Upper lobe of left lung (tissue), 4 donors: ENCODE results near the gene ARPP21.

ENCODE experiments used
- POLR2AphosphoS5 ChIP-seq, 2 donors: sonication (generic); formaldehyde crosslinking; IDR thresholded peaks; one replicate each; pipeline ENCODE4 v1.5.1; 2017; ENCODE audit warnings: antibody characterized with exemption in 2 of 2
- TF ChIP-seq, protein P1 (sequence below), 6 experiments: fragments of 450-650 bp in 4 of 6; fragments of 200-600 bp in 2 of 6; sonication (generic) in 2 of 6; IDR thresholded peaks; one replicate each; pipeline ENCODE4 v1.5.1; 2016 to 2019; ENCODE audit warnings: antibody characterized with exemption in 6 of 6

DNA sequence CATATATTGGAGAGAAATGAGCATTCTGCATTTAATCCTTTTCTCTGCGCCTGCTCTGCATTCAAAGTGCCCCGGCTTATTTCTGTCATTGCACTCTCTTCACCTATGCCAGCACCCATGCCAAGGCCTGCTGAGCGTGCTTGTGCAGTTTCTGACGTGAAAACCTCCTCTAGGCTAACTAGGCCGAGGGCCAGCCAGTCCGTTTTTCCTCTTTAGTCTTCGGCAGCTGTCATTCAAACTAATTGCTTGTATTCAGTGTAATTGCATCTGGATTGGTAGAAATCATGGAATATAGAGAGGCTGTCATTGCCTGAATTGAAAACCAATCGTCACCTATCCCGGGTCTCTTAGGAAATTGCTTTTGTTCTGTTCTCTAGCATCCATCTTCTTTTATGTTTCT lies 94.0 kb downstream of the ARPP21 start:
- TF ChIP-seq, protein P1, sequence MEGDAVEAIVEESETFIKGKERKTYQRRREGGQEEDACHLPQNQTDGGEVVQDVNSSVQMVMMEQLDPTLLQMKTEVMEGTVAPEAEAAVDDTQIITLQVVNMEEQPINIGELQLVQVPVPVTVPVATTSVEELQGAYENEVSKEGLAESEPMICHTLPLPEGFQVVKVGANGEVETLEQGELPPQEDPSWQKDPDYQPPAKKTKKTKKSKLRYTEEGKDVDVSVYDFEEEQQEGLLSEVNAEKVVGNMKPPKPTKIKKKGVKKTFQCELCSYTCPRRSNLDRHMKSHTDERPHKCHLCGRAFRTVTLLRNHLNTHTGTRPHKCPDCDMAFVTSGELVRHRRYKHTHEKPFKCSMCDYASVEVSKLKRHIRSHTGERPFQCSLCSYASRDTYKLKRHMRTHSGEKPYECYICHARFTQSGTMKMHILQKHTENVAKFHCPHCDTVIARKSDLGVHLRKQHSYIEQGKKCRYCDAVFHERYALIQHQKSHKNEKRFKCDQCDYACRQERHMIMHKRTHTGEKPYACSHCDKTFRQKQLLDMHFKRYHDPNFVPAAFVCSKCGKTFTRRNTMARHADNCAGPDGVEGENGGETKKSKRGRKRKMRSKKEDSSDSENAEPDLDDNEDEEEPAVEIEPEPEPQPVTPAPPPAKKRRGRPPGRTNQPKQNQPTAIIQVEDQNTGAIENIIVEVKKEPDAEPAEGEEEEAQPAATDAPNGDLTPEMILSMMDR (IDR thresholded peaks at IDR 0.05): no peak
- no peak for TF ChIP-seq POLR2AphosphoS5 (IDR thresholded peaks at IDR 0.05)
